OCI-LY7 (cell line): ENCODE measurements around the gene RASGRP2. TPM values are rescaled to one million over a fixed set of nuclear protein-coding genes. Genes with fewer than 3 reads are reported as not detected.

Experiments used
- BruUV-seq: library from RNA; stranded (reverse); fragments of 400-500 nt; replicated peaks from 2 replicates; lab custom pipeline; 2021; lab: Mats Ljungman, UMichigan
- CTCF ChIA-PET: fragments of 300-600 bp; sonication (Branson Sonifier 250); formaldehyde crosslinking; loops from one replicate; lab custom pipeline; 2022; ENCODE audit warnings: antibody characterized with exemption; ENCODE audit not compliant: unreplicated experiment; lab: Charles Lee
- POLR2A ChIA-PET: fragments of 300-600 bp; sonication (Branson Sonifier 250); formaldehyde crosslinking; loops from one replicate; lab custom pipeline; 2022; ENCODE audit warnings: antibody characterized with exemption; lab: Charles Lee
- DNase-seq: peaks from one replicate; pipeline ENCODE4 v3.0.0-alpha.2; 2015; ENCODE audit warnings: low spot score
- H2AFZ ChIP-seq: fragments of 200-600 bp; sonication (generic), shearing (Covaris generic); 2 replicates; pipeline ENCODE4 v1.6.1; 2014; ENCODE audit warnings: mild to moderate bottlenecking, antibody characterized with exemption, low read length, moderate library complexity
- H3K27ac ChIP-seq: fragments of 200-600 bp; sonication (generic); 2 replicates; pipeline ENCODE4 v1.5.1; 2014; ENCODE audit warnings: mixed run types, low read depth, mild to moderate bottlenecking, moderate library complexity, low read length, inconsistent platforms; ENCODE audit not compliant: poor library complexity, severe bottlenecking
- H3K36me3 ChIP-seq: fragments of 200-600 bp; sonication (generic); 2 replicates; pipeline ENCODE4 v1.6.1; 2014; ENCODE audit warnings: mild to moderate bottlenecking, antibody characterized with exemption, low read length, moderate library complexity, mixed read lengths; ENCODE audit not compliant: insufficient read depth
- H3K4me1 ChIP-seq: fragments of 200-600 bp; sonication (generic); 2 replicates; pipeline ENCODE4 v1.5.1; 2014; ENCODE audit warnings: mild to moderate bottlenecking, low read length; ENCODE audit not compliant: insufficient read depth, poor library complexity, severe bottlenecking
- H3K4me2 ChIP-seq: fragments of 200-600 bp; sonication (generic); 2 replicates; pipeline ENCODE4 v1.6.1; 2014; ENCODE audit warnings: mild to moderate bottlenecking, low read length
- H3K4me3 ChIP-seq: fragments of 200-600 bp; sonication (generic); 2 replicates; pipeline ENCODE4 v1.5.1; 2014; ENCODE audit warnings: mild to moderate bottlenecking, low read depth, low read length; ENCODE audit not compliant: poor library complexity, severe bottlenecking
- H3K79me2 ChIP-seq: fragments of 200-600 bp; sonication (generic); 2 replicates; pipeline ENCODE4 v1.6.1; 2016; ENCODE audit warnings: low read depth, mild to moderate bottlenecking, low read length, moderate library complexity, mixed read lengths; ENCODE audit not compliant: insufficient read depth
- H3K9me2 ChIP-seq: fragments of 200-600 bp; sonication (generic); 2 replicates; pipeline ENCODE4 v1.6.1; 2016; ENCODE audit warnings: mild to moderate bottlenecking, low read length, mixed read lengths; ENCODE audit not compliant: insufficient read depth
- H3K9me3 ChIP-seq: fragments of 200-600 bp; sonication (generic); 2 replicates; pipeline ENCODE4 v1.6.1; 2014; ENCODE audit warnings: mild to moderate bottlenecking, mixed run types, low read length, mixed read lengths
- H4K20me1 ChIP-seq: fragments of 200-600 bp; sonication (generic); 2 replicates; pipeline ENCODE4 v1.6.1; 2014; ENCODE audit warnings: mild to moderate bottlenecking, antibody characterized with exemption, low read length, moderate library complexity, mixed read lengths; ENCODE audit not compliant: insufficient read depth
- CTCF ChIP-seq: fragments of 200-600 bp; sonication (generic); conservative IDR thresholded peaks from 2 replicates; pipeline ENCODE4 v1.5.1; 2014; ENCODE audit warnings: mild to moderate bottlenecking, antibody characterized with exemption, low read length, moderate library complexity, mixed read lengths
- EZH2phosphoT487 ChIP-seq: fragments of 200-600 bp; sonication (generic); IDR thresholded peaks from 2 replicates; pipeline ENCODE4 v1.6.1; 2018; ENCODE audit warnings: low read depth, borderline replicate concordance, mild to moderate bottlenecking, mixed run types, antibody characterized with exemption, low read length, moderate library complexity, mixed read lengths
- intact Hi-C: fragments of 100-400 bp; cut with micrococcal nuclease; formaldehyde crosslinking; loops from one replicate; pipeline ENCODE4 v1.10.0; 2022; ENCODE audit not compliant: unreplicated experiment
- total RNA-seq, 2 experiments: library from RNA; depleted of rRNA in 1 of 2; stranded (reverse); fragments of >200 nt in 1 of 2; shearing (Covaris generic) in 1 of 2; gene quantifications; 2 replicates each; pipeline ENCODE4 v1.2.3, GENCODE V29; 2014 to 2022

Gene RASGRP2
- total RNA-seq, 2 experiments from 2014 or later: 127 to 195 TPM

- peaks cover 92% of the 10 kb centered on the region for H3K36me3 ChIP-seq
- ChIA-PET CTCF (no interaction called here), POLR2A (no interaction called here)
- H3K79me2 ChIP-seq: peaks cover 40% of the 10 kb centered on the region
- H4K20me1 ChIP-seq: peaks cover 39% of the 10 kb centered on the region
- H3K9me3 ChIP-seq: no peaks in the 10 kb centered on the region
- no peak overlapping the region for H3K27ac ChIP-seq
- no TSS peak for BruUV-seq
- no peaks in the 10 kb centered on the region for H3K9me2 ChIP-seq
- no peak overlapping the region for H3K4me2 ChIP-seq
- TF ChIP-seq EZH2phosphoT487 (no peak), CTCF (no peak)
- no peak overlapping the region for H3K4me3 ChIP-seq
- intact Hi-C loops: no loop called here
- no peak overlapping the region for H2AFZ ChIP-seq
- DNase-seq: no peak
- peaks cover 42% of the 10 kb centered on the region for H3K4me1 ChIP-seq
Observed at GRCh38 chr11:64765851-64766665, 22.1 kb upstream of the RASGRP2 start.

GRCh38 chr11:64765291-64765850 is 21.4 kb upstream of the RASGRP2 start:
- intact Hi-C loops: no loop called here
- ChIA-PET CTCF (no interaction called here), POLR2A (no interaction called here)
- H3K4me3 ChIP-seq: no peak overlapping the region
- no peak overlapping the region for H2AFZ ChIP-seq
- no peak overlapping the region for H3K4me2 ChIP-seq
- no peaks in the 10 kb centered on the region for H3K9me3 ChIP-seq
- peaks cover 33% of the 10 kb centered on the region; the same call in 1 of the 2 replicates for H3K79me2 ChIP-seq
- DNase-seq: no peak
- peaks cover 85% of the 10 kb centered on the region for H3K36me3 ChIP-seq
- H3K27ac ChIP-seq: no peak overlapping the region
- H3K4me1 ChIP-seq: peaks cover 49% of the 10 kb centered on the region
- H4K20me1 ChIP-seq: peaks cover 32% of the 10 kb centered on the region
- no TSS peak for BruUV-seq
- no peaks in the 10 kb centered on the region for H3K9me2 ChIP-seq
- TF ChIP-seq CTCF: peak; percentile 47
- TF ChIP-seq EZH2phosphoT487: no peak
